SH-SY5Y (cell line): Measurements from ENCODE around the gene DSP.

Experiments used
- GATA2 ChIP-seq: IDR thresholded peaks from 2 replicates; pipeline ENCODE4 v1.6.1; 2011; ENCODE audit warnings: mild to moderate bottlenecking, low read depth, low read length
- GATA3 ChIP-seq: IDR thresholded peaks from 2 replicates; pipeline ENCODE4 v1.6.1; 2011; ENCODE audit warnings: low read depth, mild to moderate bottlenecking, low read length, moderate library complexity

- TF ChIP-seq GATA2: no peak
- no peak for TF ChIP-seq GATA3
Observed at GRCh38 chr6:7632501-7633290, 91.2 kb downstream of the DSP start.
